IMR-90 (cell line): ENCODE results near the gene ACOX3. TPM values are rescaled to one million over a fixed set of nuclear protein-coding genes. Genes with fewer than 3 reads are reported as not detected.

Experiments
- ATAC-seq: fragments of 200-7000 bp; cut with Tn5 transposase; 2 replicates; pipeline ENCODE4 v1.9.1; 2020; ENCODE audit warnings: low read depth, mild to moderate bottlenecking, moderate library complexity
- BruUV-seq: library from RNA; stranded (reverse); fragments of 400-500 nt; replicated peaks from 2 replicates; lab custom pipeline; 2021; lab: Mats Ljungman, UMichigan
- CTCF ChIA-PET: fragments of 300-600 bp; formaldehyde crosslinking; extraction: SDS; loops from one replicate; lab custom pipeline; 2021; ENCODE audit warnings: antibody characterized with exemption; lab: Yijun Ruan, JAX
- POLR2A ChIA-PET: fragments of 300-600 bp; sonication (Branson Sonifier 250); formaldehyde crosslinking; loops from one replicate; lab custom pipeline; 2022; ENCODE audit warnings: antibody characterized with exemption; ENCODE audit not compliant: unreplicated experiment; lab: Charles Lee
- DNase-seq: peaks from one replicate; pipeline ENCODE4 v3.0.0; 2013
- H2AFZ ChIP-seq: replicated peaks from 2 replicates; pipeline ENCODE3; 2013; ENCODE audit warnings: low read length, mild to moderate bottlenecking; ENCODE audit not compliant: poor library complexity
- H2AK5ac ChIP-seq: 2 replicates; pipeline ENCODE4 v1.6.1; 2013; ENCODE audit warnings: low read depth, low read length, inconsistent platforms
- H2AK9ac ChIP-seq: replicated peaks from 2 replicates; pipeline ENCODE3; 2013; ENCODE audit warnings: mild to moderate bottlenecking, low read depth, low read length, moderate library complexity; ENCODE audit not compliant: poor library complexity
- H2BK120ac ChIP-seq: 2 replicates; pipeline ENCODE4 v1.6.1; 2013; ENCODE audit warnings: low read depth, low read length, inconsistent platforms
- H2BK15ac ChIP-seq: 3 replicates; pipeline ENCODE4 v1.6.1; 2013; ENCODE audit warnings: low read depth, low read length, inconsistent platforms
- H2BK20ac ChIP-seq: 2 replicates; pipeline ENCODE4 v1.6.1; 2013; ENCODE audit warnings: low read depth, mild to moderate bottlenecking, inconsistent platforms, low read length, moderate library complexity
- H2BK5ac ChIP-seq: 2 replicates; pipeline ENCODE4 v1.6.1; 2013; ENCODE audit warnings: mild to moderate bottlenecking, low read depth, low read length, inconsistent platforms; ENCODE audit not compliant: poor library complexity, severe bottlenecking
- H3K14ac ChIP-seq: replicated peaks from 2 replicates; pipeline ENCODE4 v1.6.1; 2013; ENCODE audit warnings: low read depth, low read length, inconsistent platforms
- H3K18ac ChIP-seq: 2 replicates; pipeline ENCODE4 v1.6.1; 2013; ENCODE audit warnings: low read depth, low read length, control low read depth
- H3K23ac ChIP-seq: 2 replicates; pipeline ENCODE4 v1.6.1; 2013; ENCODE audit warnings: low read depth, low read length, inconsistent platforms
- H3K27ac ChIP-seq: 2 replicates; pipeline ENCODE4 v1.5.1; 2013; ENCODE audit warnings: mild to moderate bottlenecking, control low read depth, low read length; ENCODE audit not compliant: insufficient read depth
- H3K27me3 ChIP-seq: 2 replicates; pipeline ENCODE4 v1.6.1; 2013; ENCODE audit warnings: low read length; ENCODE audit not compliant: control insufficient read depth, insufficient read depth
- H3K36me3 ChIP-seq: 2 replicates; pipeline ENCODE4 v1.6.1; 2013; ENCODE audit warnings: low read length, mixed read lengths; ENCODE audit not compliant: control insufficient read depth, insufficient read depth
- H3K4ac ChIP-seq: 2 replicates; pipeline ENCODE4 v1.6.1; 2013; ENCODE audit warnings: low read depth, low read length, inconsistent platforms
- H3K4me1 ChIP-seq: 2 replicates; pipeline ENCODE4 v1.6.1; 2013; ENCODE audit warnings: low read length, mixed read lengths; ENCODE audit not compliant: control insufficient read depth, insufficient read depth
- H3K4me2 ChIP-seq: 2 replicates; pipeline ENCODE4 v1.6.1; 2013; ENCODE audit warnings: low read depth, mild to moderate bottlenecking, control low read depth, low read length, moderate library complexity
- H3K4me3 ChIP-seq: 2 replicates; pipeline ENCODE4 v1.5.1; 2013; ENCODE audit warnings: low read depth, mild to moderate bottlenecking, control low read depth, low read length, moderate library complexity; ENCODE audit not compliant: insufficient read depth
- H3K56ac ChIP-seq: 2 replicates; pipeline ENCODE4 v1.6.1; 2013; ENCODE audit warnings: low read length, inconsistent platforms; ENCODE audit not compliant: insufficient read depth; ENCODE audit errors: extremely low read depth
- H3K79me1 ChIP-seq, 2 experiments: 2 replicates each; pipeline ENCODE4 v1.6.1; 2013; ENCODE audit warnings: low read length in 2 of 2, inconsistent platforms in 1 of 2, low read depth in 1 of 2
- H3K9ac ChIP-seq: 2 replicates; pipeline ENCODE4 v1.6.1; 2013; ENCODE audit warnings: low read depth, low read length, control low read depth
- H3K9me1 ChIP-seq: 2 replicates; pipeline ENCODE4 v1.6.1; 2013; ENCODE audit warnings: low read length, inconsistent platforms; ENCODE audit not compliant: insufficient read depth
- H3K9me3 ChIP-seq: 2 replicates; pipeline ENCODE4 v1.6.1; 2013; ENCODE audit warnings: low read length; ENCODE audit not compliant: control insufficient read depth, insufficient read depth
- H4K20me1 ChIP-seq: 2 replicates; pipeline ENCODE4 v1.6.1; 2013; ENCODE audit warnings: low read length, inconsistent platforms; ENCODE audit not compliant: insufficient read depth
- H4K5ac ChIP-seq: 2 replicates; pipeline ENCODE4 v1.6.1; 2013; ENCODE audit warnings: mild to moderate bottlenecking, low read depth, low read length, control low read depth
- H4K8ac ChIP-seq, 2 experiments: 2 replicates each; pipeline ENCODE4 v1.6.1; 2013; ENCODE audit warnings: low read depth in 2 of 2, low read length in 2 of 2, control low read depth in 1 of 2, inconsistent platforms in 1 of 2
- H4K91ac ChIP-seq: 2 replicates; pipeline ENCODE4 v1.6.1; 2013; ENCODE audit warnings: low read depth, low read length, inconsistent platforms; ENCODE audit not compliant: insufficient read depth
- BHLHE40 ChIP-seq: fragments of 150-350 bp; IDR thresholded peaks from 2 replicates; pipeline ENCODE4 v1.6.1; 2016; ENCODE audit warnings: mild to moderate bottlenecking, low read depth, low read length
- CEBPB ChIP-seq: IDR thresholded peaks from 2 replicates; pipeline ENCODE4 v1.6.1; 2012; ENCODE audit warnings: low read depth, low read length, improper control_type of control experiment
- CHD1 ChIP-seq: IDR thresholded peaks from 2 replicates; pipeline ENCODE4 v1.6.1; 2012; ENCODE audit warnings: low read depth, low read length, improper control_type of control experiment
- CTCF ChIP-seq: conservative IDR thresholded peaks from 2 replicates; pipeline ENCODE4 v1.5.1; 2012; ENCODE audit warnings: mild to moderate bottlenecking, low read depth, low read length, improper control_type of control experiment
- ELK1 ChIP-seq: fragments of 150-350 bp; IDR thresholded peaks from 2 replicates; pipeline ENCODE4 v1.6.1; 2016; ENCODE audit warnings: low read depth, mild to moderate bottlenecking, low read length, moderate library complexity, borderline replicate concordance
- FOS ChIP-seq: fragments of 150-350 bp; IDR thresholded peaks from 2 replicates; pipeline ENCODE4 v1.6.1; 2016; ENCODE audit warnings: low read depth, low read length
- MAZ ChIP-seq: IDR thresholded peaks from 2 replicates; pipeline ENCODE4 v1.6.1; 2012; ENCODE audit warnings: low read depth, mild to moderate bottlenecking, low read length, improper control_type of control experiment, moderate library complexity, borderline replicate concordance
- MXI1 ChIP-seq: IDR thresholded peaks from 2 replicates; pipeline ENCODE4 v1.6.1; 2012; ENCODE audit warnings: low read depth, mild to moderate bottlenecking, low read length, moderate library complexity, borderline replicate concordance
- NFE2L2 ChIP-seq: fragments of 150-350 bp; IDR thresholded peaks from 2 replicates; pipeline ENCODE4 v1.6.1; 2016; ENCODE audit warnings: low read depth, mild to moderate bottlenecking, low read length
- POLR2A ChIP-seq: IDR thresholded peaks from 2 replicates; pipeline ENCODE4 v1.6.1; 2012; ENCODE audit warnings: mild to moderate bottlenecking, low read depth, low read length
- RAD21 ChIP-seq: IDR thresholded peaks from 2 replicates; pipeline ENCODE4 v1.6.1; 2012; ENCODE audit warnings: low read length, improper control_type of control experiment
- RCOR1 ChIP-seq: IDR thresholded peaks from 2 replicates; pipeline ENCODE4 v1.6.1; 2012; ENCODE audit warnings: mild to moderate bottlenecking, low read length, improper control_type of control experiment; ENCODE audit not compliant: insufficient replicate concordance
- RFX5 ChIP-seq: IDR thresholded peaks from 2 replicates; pipeline ENCODE4 v1.8.0; 2012; ENCODE audit warnings: low read depth, mild to moderate bottlenecking, low read length, moderate library complexity
- SMC3 ChIP-seq: fragments of 150-350 bp; IDR thresholded peaks from 2 replicates; pipeline ENCODE4 v1.6.1; 2016; ENCODE audit warnings: low read depth, mild to moderate bottlenecking, antibody characterized with exemption, low read length, moderate library complexity
- USF2 ChIP-seq: fragments of 150-350 bp; IDR thresholded peaks from 2 replicates; pipeline ENCODE4 v1.6.1; 2017; ENCODE audit warnings: mild to moderate bottlenecking, antibody characterized with exemption, low read length, low read depth
- WGBS, 2 experiments: methylation state at CpG; one replicate each; pipeline versions ENCODE4 v1.1.5 to v1.1.7; 2013; ENCODE audit warnings: missing lambda C conversion rate in 2 of 2; ENCODE audit not compliant: insufficient read length in 1 of 2; ENCODE audit errors: extremely low coverage in 2 of 2; 5-methylcytosine and 5-hydroxymethylcytosine counted together
- dilution Hi-C: fragments of 300-500 bp; cut with HindIII; formaldehyde crosslinking; loops from one replicate; pipeline ENCODE4 v1.14.3; 2018; ENCODE audit warnings: low sequenced_read_pairs; ENCODE audit not compliant: unreplicated experiment
- in situ Hi-C: fragments of 300-500 bp; cut with MboI; formaldehyde crosslinking; loops from 3 replicates; pipeline ENCODE4 v1.14.3; 2019; ENCODE audit warnings: low sequenced_read_pairs, inconsistent platforms, mixed read lengths
- intact Hi-C: fragments of 100-400 bp; cut with micrococcal nuclease; formaldehyde crosslinking; loops from 2 replicates; pipeline ENCODE4 v1.10.0; 2022
- polyA plus RNA-seq, 3 experiments: library from polyadenylated mRNA; depleted of rRNA; stranded (reverse); fragments of >200 nt; gene quantifications; 2 replicates each; pipeline ENCODE4 v1.2.3, GENCODE V29; 2012; ENCODE audit warnings: low replicate concordance in 1 of 3
- total RNA-seq: library from RNA; depleted of rRNA; stranded (reverse); fragments of >200 nt; gene quantifications from 2 replicates; pipeline ENCODE4 v1.2.3, GENCODE V29; 2012

ACOX3 gene
- total and polyA plus RNA-seq, 2 of the 4 experiments (the other 2 are of a cell fraction) = 15.2 to 25.8 TPM

- Histone ChIP-seq H2AK9ac (no peak overlapping the region), H4K20me1 (peaks cover 17% of the 10 kb centered on the region), H2AK5ac (no peak overlapping the region), H3K4ac (no peak overlapping the region), H3K9me1 (peaks cover 15% of the 10 kb centered on the region; the same call in 1 of the 2 replicates), H3K79me1 (no peaks in the 10 kb centered on the region; a peak in 1 of 4 replicates), H4K8ac (no peak overlapping the region), H4K5ac (no peak overlapping the region), H2BK20ac (no peak overlapping the region), H2BK15ac (no peak overlapping the region; the same call in 2 of the 3 replicates), H3K4me2 (no peak overlapping the region), H3K4me1 (peaks cover 22% of the 10 kb centered on the region), H3K9me3 (no peaks in the 10 kb centered on the region), H3K36me3 (peaks cover 30% of the 10 kb centered on the region; the same call in 1 of the 2 replicates), H3K4me3 (no peak overlapping the region), H3K27ac (no peak overlapping the region), H3K23ac (no peak overlapping the region), H3K56ac (no peak overlapping the region), H2BK120ac (no peak overlapping the region), H3K9ac (no peak overlapping the region), H3K18ac (no peak overlapping the region), H2AFZ (no peak overlapping the region), H3K14ac (no peak overlapping the region), H2BK5ac (no peak overlapping the region), H4K91ac (no peak overlapping the region), H3K27me3 (no peaks in the 10 kb centered on the region)
- CTCF ChIA-PET = interaction anchor here (1.2 kb wide), 1 partner anchor 116 kb away, joined by 3 read pairs; no protein-coding TSS in a partner anchor
- intact Hi-C loops = loop anchor here (1.0 to 2.0 kb wide), 2 partner anchors 37 to 118 kb away; no protein-coding TSS in a partner anchor
- ATAC-seq = peak; percentile 52
- no peak for TF ChIP-seq CHD1
- TF ChIP-seq FOS = peak; percentile 44; the same call in 1 of the 2 replicates
- 0 out of 2 replicates have a peak, but pooled peaks have one; percentile 48 for TF ChIP-seq CEBPB
- no peak for TF ChIP-seq NFE2L2
- no peak for TF ChIP-seq POLR2A
- TF ChIP-seq RCOR1 = peak; percentile 48
- peak; percentile 88 for TF ChIP-seq MXI1
- TF ChIP-seq MAZ = no peak
- peak; percentile 50; the same call in 1 of the 2 replicates for TF ChIP-seq BHLHE40
- TF ChIP-seq SMC3 = no peak
- no peak for TF ChIP-seq RFX5
- TF ChIP-seq CTCF = no peak
- TF ChIP-seq ELK1 = no peak
- peak; percentile 42; the same call in 1 of the 2 replicates for TF ChIP-seq USF2
- no peak for TF ChIP-seq RAD21
- BruUV-seq = no TSS peak
- POLR2A ChIA-PET = no interaction called here
- DNase-seq = peak; percentile 89
- in situ Hi-C loops = no loop called here
- 18% methylated on average over 5 of the region's 9 CpGs; no CpG with 5 or more reads in 1 of the 2 experiments for WGBS, 2 experiments
- dilution Hi-C loops = no loop called here
Observed at GRCh38 chr4:8391972-8392371, 48.6 kb downstream of the ACOX3 start.
